NB4 (cell line): Measurements from ENCODE around the gene EEF1AKMT3.

ENCODE experiments used
- MYC ChIP-seq: IDR thresholded peaks from 2 replicates; pipeline ENCODE4 v1.6.1; 2011; ENCODE audit warnings: low read depth, low read length
- POLR2A ChIP-seq: IDR thresholded peaks from 2 replicates; pipeline ENCODE4 v1.6.1; 2011; ENCODE audit warnings: mild to moderate bottlenecking; ENCODE audit not compliant: insufficient read length; ENCODE audit errors: extremely low read depth
- TF ChIP-seq, protein P1 (sequence below): IDR thresholded peaks from one replicate; pipeline ENCODE4 v1.5.1; 2012; ENCODE audit warnings: low read depth, low read length

DNA sequence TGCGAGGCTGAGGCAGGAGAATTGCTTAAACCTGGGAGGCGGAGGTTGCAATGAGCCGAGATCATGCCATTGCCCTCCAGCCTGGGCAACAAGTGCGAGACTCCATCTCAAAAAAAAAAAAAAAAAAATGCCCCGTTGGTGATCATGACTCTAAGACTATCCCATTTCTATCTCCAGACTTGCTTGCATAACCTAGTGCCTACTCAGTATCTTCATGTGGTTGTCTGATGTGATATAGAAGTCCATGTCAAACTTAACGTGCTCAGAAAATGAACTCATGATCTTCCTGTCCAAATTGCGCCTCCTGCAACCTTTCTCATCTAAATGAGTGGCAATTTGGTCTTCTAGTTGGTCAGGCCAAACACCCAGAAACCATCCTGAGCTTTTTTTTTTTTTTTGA is 5.5 kb downstream of the EEF1AKMT3 start:
- TF ChIP-seq, protein P1, sequence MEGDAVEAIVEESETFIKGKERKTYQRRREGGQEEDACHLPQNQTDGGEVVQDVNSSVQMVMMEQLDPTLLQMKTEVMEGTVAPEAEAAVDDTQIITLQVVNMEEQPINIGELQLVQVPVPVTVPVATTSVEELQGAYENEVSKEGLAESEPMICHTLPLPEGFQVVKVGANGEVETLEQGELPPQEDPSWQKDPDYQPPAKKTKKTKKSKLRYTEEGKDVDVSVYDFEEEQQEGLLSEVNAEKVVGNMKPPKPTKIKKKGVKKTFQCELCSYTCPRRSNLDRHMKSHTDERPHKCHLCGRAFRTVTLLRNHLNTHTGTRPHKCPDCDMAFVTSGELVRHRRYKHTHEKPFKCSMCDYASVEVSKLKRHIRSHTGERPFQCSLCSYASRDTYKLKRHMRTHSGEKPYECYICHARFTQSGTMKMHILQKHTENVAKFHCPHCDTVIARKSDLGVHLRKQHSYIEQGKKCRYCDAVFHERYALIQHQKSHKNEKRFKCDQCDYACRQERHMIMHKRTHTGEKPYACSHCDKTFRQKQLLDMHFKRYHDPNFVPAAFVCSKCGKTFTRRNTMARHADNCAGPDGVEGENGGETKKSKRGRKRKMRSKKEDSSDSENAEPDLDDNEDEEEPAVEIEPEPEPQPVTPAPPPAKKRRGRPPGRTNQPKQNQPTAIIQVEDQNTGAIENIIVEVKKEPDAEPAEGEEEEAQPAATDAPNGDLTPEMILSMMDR = no peak
- no peak for TF ChIP-seq MYC
- no peak for TF ChIP-seq POLR2A
